Stimulated activated CD4-positive, alpha-beta T cell treated with anti-CD3 and anti-CD28 coated beads, Interleukin-15, amount 100 ng/mL, for 1 hour (primary cell): ENCODE measurements around the gene AKR1E2.
"Not testable (repeated sequence)": the region's sequence is repeated elsewhere in the genome, so short reads cannot be mapped to it uniquely, and the experiment has no call there.

Experiments
- DNase-seq, 2 donors: peaks; one replicate each; pipeline ENCODE4 v3.0.0-alpha.2; 2020; ENCODE audit warnings: low read depth in 1 of 2, low spot score in 1 of 2

The AKR1E2 gene

DNA sequence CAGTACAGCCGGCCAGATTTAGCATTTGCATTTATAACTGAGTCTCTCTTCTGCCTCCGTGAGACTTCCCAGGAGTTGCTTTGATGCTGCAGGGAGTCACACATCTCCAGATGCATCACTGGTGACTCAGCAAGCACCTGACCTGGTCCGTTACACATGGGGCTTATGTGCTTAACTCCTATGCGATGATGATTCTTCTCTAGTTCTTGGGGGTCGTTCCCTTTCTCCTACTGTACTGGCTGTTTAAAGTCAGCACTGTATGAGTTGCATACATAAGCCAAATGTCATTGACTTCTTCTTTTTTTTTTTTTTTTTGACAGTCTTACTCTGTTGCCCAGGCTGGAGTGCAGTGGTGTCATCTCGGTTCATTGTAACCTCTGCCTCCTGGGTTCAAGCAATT, 13.0 kb upstream of the AKR1E2 start:
- DNase-seq: no peak

DNA sequence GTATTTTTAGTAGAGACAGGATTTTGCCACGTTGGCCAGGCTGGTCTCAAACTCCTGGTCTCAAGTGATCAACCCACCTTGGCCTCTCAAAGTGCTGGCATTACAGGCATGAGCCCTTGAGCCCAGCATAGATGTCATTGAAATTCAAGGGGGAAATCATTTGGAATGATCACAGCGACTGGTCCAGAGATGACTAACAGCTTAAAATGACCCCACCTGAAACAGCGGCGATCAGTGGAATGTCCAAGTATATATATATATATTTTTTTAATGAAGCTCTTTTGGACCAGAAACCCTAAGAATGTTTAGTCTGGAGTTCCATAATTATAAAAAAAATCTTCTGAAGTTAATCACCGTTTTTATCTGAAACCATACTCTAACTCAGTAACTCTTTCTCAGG, 12.5 kb upstream of the AKR1E2 start:
- no peak for DNase-seq

GRCh38 chr10:4815646-4816180, 10.3 kb upstream of the AKR1E2 start:
- not testable (repeated sequence) for DNase-seq

- DNase-seq: no peak
Observed at GRCh38 chr10:4816966-4817365, 9.0 kb upstream of the AKR1E2 start.

DNA sequence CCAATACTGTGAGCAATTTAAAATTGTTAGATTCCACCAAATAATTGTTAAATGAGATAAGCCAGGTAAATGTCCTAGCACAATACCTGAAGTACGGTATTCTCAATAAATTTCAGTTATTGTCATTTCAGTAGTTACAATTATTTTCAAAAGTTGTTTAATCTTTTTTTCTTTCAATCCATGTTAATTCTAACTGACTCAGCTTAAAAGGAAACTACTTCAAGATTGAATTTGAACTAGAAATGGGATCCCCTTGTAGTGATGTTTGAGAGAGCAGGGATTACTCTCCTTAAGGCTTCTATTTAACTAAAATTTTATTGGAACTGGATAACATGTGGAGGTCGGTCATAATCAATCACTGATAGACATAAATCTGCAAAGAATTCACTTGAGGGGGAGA, 6.9 kb upstream of the AKR1E2 start:
- no peak for DNase-seq

- no peak for DNase-seq
Observed at GRCh38 chr10:4819707-4820106, 6.3 kb upstream of the AKR1E2 start.

DNA sequence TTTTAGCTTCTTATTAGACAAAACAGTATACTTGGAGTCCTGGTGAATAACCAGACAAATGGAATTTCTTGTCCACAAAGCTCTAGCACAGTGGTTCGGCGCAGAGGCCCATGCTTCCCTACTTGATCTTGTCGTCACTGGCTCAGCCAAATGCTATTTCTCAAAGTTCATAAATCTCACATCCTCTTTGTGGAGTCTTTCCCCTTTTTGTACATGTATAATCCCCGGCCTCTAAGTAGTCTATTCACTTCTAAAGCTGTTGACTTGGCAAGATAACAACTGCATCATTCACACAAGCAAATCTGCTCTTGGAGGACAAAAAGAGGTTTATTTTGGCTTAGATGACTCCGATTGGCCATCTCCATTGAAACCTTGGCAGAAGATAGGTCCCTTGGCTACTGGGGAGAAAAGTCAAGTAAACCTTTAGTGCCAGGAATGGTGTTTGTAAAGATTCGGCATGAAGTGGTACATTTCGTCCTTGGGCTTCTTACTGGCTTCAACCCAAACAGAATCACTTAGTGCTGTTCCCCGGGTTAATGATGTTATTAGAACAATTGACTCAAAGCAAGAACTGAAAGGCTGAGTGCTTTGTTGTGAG, 5.1 kb upstream of the AKR1E2 start:
- no peak for DNase-seq

DNA sequence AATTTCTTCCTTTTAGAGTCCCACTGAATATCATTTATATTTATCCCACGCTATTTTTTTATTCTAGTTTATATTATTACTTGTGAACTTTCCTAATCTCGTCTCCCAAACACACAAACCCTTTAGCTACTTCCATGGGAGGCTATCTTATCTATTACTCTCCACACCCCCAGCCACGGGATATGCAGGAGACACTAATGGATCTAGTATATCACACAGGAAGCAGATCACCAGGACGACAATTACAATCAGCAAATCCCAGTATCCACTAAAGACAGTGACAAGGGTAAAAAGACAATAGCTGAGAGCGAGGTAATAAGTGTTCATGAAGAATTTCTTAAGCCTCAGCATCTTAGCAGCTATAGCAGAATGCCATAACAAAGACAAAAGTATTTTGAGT, 3.8 kb upstream of the AKR1E2 start:
- no peak for DNase-seq

GRCh38 chr10:4824791-4825310, 1.2 kb upstream of the AKR1E2 start:
- DNase-seq: no peak

DNA sequence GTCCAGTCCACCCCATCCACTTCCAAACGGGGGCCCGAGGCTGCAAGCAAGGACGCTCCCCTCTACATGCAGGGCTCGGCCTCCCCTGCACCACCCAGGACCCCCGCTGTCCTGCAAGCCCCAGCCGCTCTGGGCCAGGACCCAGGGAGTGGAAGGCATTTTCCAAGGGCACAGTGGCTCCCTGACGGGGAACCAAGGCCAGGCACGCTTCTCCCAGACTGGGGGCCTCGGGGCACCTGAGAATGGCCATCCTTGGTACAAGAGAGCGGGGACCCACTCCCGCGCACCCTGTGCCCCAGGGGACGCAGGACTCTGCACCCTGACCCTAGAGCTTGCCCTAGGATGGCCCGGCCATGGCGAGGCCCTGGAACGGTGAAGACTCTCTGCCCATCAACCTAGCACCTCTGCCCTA, 545 bp upstream of the AKR1E2 start:
- DNase-seq: no peak

DNA sequence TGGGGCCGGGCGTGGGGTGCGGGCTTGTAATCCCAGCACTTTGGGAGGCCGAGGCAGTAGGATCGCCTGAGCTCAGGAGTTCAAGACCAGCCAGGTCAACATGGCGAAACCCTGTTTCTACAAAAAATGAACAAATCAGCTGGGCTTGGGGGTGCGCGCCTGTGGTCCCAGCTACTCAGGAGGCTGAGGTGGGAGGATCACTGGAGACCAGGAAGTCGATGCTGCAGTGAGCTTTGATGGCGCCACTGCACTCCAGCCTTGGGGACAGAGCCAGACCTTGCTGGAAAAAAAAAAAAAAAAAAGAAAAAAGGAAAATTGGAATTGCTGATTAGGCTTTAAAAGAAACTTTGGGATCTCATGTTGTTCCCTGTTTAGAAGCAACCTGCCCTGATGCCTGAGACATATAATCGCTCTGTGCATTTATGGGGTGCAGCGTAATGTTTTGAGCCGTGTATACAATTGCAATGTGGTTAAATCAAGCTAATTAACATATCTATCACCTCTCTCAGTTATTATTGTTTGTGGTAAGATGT, 851 bp downstream of the AKR1E2 start:
- no peak for DNase-seq

GRCh38 chr10:4828005-4828404, 2.0 kb downstream of the AKR1E2 start:
- no peak for DNase-seq

- no peak for DNase-seq
Observed at GRCh38 chr10:4830551-4830950, 4.5 kb downstream of the AKR1E2 start.

DNA sequence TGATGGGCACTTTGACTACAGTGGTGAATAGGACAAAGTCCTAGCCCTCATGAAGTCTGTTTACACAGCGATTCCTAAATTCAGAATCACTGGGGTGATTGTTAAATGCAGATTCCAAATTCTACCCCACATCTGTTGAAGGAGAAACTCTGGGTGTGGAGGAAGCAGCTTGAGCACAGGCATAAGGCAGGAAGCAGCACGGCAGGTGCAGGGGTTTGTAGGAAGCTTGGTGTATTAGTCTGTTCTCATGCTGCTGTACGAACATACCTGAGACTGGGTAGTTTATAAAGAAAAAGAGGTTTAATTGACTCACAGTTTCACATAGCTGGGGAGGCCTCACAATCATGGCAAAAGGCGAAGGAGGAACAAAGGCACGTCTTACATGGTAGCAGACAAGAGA, 5.1 kb downstream of the AKR1E2 start:
- DNase-seq: no peak

GRCh38 chr10:4833286-4833685, 7.3 kb downstream of the AKR1E2 start:
- DNase-seq: no peak

GRCh38 chr10:4834898-4835405, 8.9 kb downstream of the AKR1E2 start:
- no peak for DNase-seq

- DNase-seq: no peak
Observed at GRCh38 chr10:4835494-4835918, 9.5 kb downstream of the AKR1E2 start.

- DNase-seq: no peak
Observed at GRCh38 chr10:4836416-4836969, 10.5 kb downstream of the AKR1E2 start.

DNA sequence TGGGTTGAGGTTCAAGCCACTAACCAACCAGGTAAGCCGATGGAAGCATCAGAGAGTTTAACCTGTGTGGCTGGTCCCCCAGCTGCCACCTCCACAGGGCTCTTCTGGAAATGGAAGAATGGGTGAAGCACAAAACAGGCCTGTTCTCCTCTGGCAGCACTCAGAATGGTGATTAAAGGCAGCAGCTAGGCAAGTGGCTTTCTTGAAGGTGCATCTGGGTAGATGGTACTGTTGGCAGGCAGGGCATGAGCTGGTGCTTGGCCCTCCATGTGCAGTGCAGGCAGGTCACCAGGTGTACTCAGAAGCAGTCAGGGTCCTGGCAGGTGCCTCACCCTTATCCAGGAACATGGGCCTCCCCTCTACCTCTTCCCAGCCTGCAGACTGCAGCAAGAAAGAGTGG, 11.5 kb downstream of the AKR1E2 start:
- no peak for DNase-seq

DNA sequence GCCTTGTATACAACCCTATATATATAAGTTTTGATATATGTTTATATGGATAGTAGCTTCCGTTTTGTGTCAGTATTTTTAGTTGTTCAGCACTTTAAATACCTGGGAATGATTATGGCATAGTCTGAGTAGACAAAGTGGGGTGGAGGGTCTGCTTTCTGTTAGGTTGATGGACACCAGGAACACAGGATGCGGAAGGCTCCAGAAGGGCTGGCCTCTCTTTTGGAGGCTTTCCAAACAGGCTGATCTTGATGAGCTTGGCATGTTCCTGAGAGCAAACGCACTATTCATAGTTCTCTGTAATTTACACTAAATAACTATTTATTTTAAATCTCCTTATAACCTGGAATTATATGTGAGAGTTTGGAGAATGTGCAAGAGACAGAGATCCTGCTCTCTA, 12.7 kb downstream of the AKR1E2 start:
- no peak for DNase-seq

DNA sequence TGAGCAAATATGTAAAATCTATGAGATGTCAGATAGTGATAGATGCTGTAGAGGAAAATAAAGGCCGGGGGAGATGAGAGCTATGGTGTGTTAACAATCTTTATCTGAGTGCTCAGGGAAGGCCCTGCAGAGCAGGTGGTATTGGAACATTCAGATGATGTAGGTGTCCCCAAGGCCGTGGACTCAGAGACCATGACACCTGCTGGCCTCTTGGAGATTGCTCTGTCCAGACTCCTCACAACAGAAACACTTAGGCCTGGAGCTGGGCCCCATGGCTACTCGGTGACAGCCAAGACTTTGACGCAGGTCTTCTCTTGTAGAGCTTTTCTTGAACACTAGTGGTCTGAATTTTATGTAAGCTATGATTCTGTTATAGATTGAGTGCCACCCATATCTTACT, 13.3 kb downstream of the AKR1E2 start:
- DNase-seq: no peak

GRCh38 chr10:4840151-4840550, 14.1 kb downstream of the AKR1E2 start:
- DNase-seq: no peak
